CD4-positive, alpha-beta T cell treated with Interleukin-17A for 1 hour (primary cell): ENCODE measurements around the gene HAS3.

Source experiments
- DNase-seq: peaks from one replicate; pipeline ENCODE4 v3.0.0-alpha.2; 2020

HAS3 gene

GRCh38 chr16:69093974-69094373 is 11.5 kb upstream of the HAS3 start:
- DNase-seq: no peak

- DNase-seq: no peak
These were observed 11.0 kb upstream of the HAS3 start for GRCh38 chr16:69094501-69094900.

GRCh38 chr16:69095193-69095592 is 10.3 kb upstream of the HAS3 start:
- no peak for DNase-seq

GRCh38 chr16:69100071-69100691 is 5.3 kb upstream of the HAS3 start:
- no peak for DNase-seq

GRCh38 chr16:69106491-69107315 is 1.2 kb downstream of the HAS3 start:
- no peak for DNase-seq

GRCh38 chr16:69107316-69107962 is 2.0 kb downstream of the HAS3 start:
- no peak for DNase-seq

GRCh38 chr16:69108064-69108904 is 2.8 kb downstream of the HAS3 start:
- no peak for DNase-seq

- DNase-seq: no peak
These were observed 3.4 kb downstream of the HAS3 start for GRCh38 chr16:69108905-69109252.

- no peak for DNase-seq
These were observed 4.2 kb downstream of the HAS3 start for GRCh38 chr16:69109486-69110270.

GRCh38 chr16:69110406-69110805 is 5.0 kb downstream of the HAS3 start:
- DNase-seq: no peak

- no peak for DNase-seq
These were observed 5.9 kb downstream of the HAS3 start for GRCh38 chr16:69111216-69111875.

GRCh38 chr16:69111876-69112230 is 6.4 kb downstream of the HAS3 start:
- DNase-seq: no peak

- peak; percentile 41 for DNase-seq
These were observed 7.1 kb downstream of the HAS3 start for GRCh38 chr16:69112285-69113129.

GRCh38 chr16:69113216-69113615 is 7.8 kb downstream of the HAS3 start:
- no peak for DNase-seq

- no peak for DNase-seq
These were observed 9.0 kb downstream of the HAS3 start for GRCh38 chr16:69114346-69114975.

GRCh38 chr16:69114976-69115355 is 9.5 kb downstream of the HAS3 start:
- DNase-seq: no peak

- DNase-seq: no peak
These were observed 9.9 kb downstream of the HAS3 start for GRCh38 chr16:69115361-69115760.

- DNase-seq: no peak
These were observed 10.4 kb downstream of the HAS3 start for GRCh38 chr16:69115837-69116236.

- no peak for DNase-seq
These were observed 10.9 kb downstream of the HAS3 start for GRCh38 chr16:69116256-69116875.

GRCh38 chr16:69116906-69117305 is 11.5 kb downstream of the HAS3 start:
- no peak for DNase-seq
